Esophagus squamous epithelium (tissue), 4 donors: Measurements from ENCODE around the gene SLC4A7.

Experiments
- POLR2A ChIP-seq, 4 donors: fragments of 450-650 bp; IDR thresholded peaks; one replicate each; pipeline ENCODE4 v1.6.1; 2017; ENCODE audit warnings: antibody characterized with exemption in 4 of 4, mild to moderate bottlenecking in 4 of 4, moderate library complexity in 3 of 4
- TF ChIP-seq, protein P1 (sequence below), 6 experiments: fragments of 450-650 bp in 4 of 6; fragments of 200-600 bp in 2 of 6; sonication (generic) in 2 of 6; IDR thresholded peaks; one replicate each; pipeline ENCODE4 v1.5.1; 2016 to 2019; ENCODE audit warnings: antibody characterized with exemption in 6 of 6, mild to moderate bottlenecking in 4 of 6, moderate library complexity in 4 of 6

DNA sequence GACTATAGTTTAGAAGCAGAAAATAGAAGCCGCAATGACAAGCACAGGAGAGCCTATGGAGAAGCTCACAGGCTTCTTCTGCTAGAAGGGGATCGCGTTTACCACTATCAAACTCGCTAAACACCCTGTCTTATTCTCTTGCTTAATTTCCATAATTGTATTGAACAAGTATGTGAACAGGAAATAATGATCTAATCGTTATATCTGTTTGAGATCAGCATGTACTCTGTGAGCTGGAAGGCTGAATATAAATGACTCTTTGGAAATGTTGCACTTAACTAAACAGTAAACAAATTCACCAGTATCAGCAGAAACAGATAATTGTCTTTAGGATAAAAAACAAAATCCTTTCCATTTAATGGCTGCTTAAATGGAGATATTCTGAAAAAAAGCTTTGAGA lies 130.0 kb downstream of the SLC4A7 start:
- TF ChIP-seq, protein P1, sequence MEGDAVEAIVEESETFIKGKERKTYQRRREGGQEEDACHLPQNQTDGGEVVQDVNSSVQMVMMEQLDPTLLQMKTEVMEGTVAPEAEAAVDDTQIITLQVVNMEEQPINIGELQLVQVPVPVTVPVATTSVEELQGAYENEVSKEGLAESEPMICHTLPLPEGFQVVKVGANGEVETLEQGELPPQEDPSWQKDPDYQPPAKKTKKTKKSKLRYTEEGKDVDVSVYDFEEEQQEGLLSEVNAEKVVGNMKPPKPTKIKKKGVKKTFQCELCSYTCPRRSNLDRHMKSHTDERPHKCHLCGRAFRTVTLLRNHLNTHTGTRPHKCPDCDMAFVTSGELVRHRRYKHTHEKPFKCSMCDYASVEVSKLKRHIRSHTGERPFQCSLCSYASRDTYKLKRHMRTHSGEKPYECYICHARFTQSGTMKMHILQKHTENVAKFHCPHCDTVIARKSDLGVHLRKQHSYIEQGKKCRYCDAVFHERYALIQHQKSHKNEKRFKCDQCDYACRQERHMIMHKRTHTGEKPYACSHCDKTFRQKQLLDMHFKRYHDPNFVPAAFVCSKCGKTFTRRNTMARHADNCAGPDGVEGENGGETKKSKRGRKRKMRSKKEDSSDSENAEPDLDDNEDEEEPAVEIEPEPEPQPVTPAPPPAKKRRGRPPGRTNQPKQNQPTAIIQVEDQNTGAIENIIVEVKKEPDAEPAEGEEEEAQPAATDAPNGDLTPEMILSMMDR (IDR thresholded peaks at IDR 0.05), result no peak
- TF ChIP-seq POLR2A (IDR thresholded peaks at IDR 0.05), result no peak
